CD14-positive monocyte (primary cell): ENCODE results near the gene MPLKIP. TPM values are rescaled to one million over a fixed set of nuclear protein-coding genes. Genes with fewer than 3 reads are reported as not detected.
"Not testable (repeated sequence)": the region's sequence is repeated elsewhere in the genome, so short reads cannot be mapped to it uniquely, and the experiment has no call there.

ENCODE experiments used
- DNase-seq, 3 donors: peaks; one replicate each; pipeline ENCODE4 v3.0.0-alpha.2; 2011 to 2022
- H2AFZ ChIP-seq: 2 replicates; pipeline ENCODE4 v1.6.0; 2012; ENCODE audit warnings: mild to moderate bottlenecking, low read depth, low read length, inconsistent platforms; ENCODE audit not compliant: insufficient read depth, poor library complexity, severe bottlenecking
- H3K27ac ChIP-seq, 2 donors: 1 replicate in 1 of 2; 2 replicates in 1 of 2; pipeline ENCODE4 v1.5.1; 2012 to 2013; ENCODE audit warnings: low read length in 2 of 2, control low read depth in 1 of 2, inconsistent platforms in 1 of 2, low read depth in 1 of 2, mild to moderate bottlenecking in 1 of 2
- H3K27me3 ChIP-seq, 2 donors: one replicate each; pipeline versions ENCODE4 v1.6.0 to v1.6.1; 2011 to 2013; ENCODE audit warnings: low read length in 2 of 2; ENCODE audit not compliant: control insufficient read depth in 2 of 2, insufficient read depth in 2 of 2
- H3K36me3 ChIP-seq, 2 donors: replicated peaks in 1 of 2; 1 replicate in 1 of 2; 2 replicates in 1 of 2; pipeline versions ENCODE4 v1.5.1 to v1.6.1; 2012 to 2013; ENCODE audit warnings: low read length in 2 of 2, control low read depth in 1 of 2, inconsistent platforms in 1 of 2, mild to moderate bottlenecking in 1 of 2; ENCODE audit not compliant: insufficient read depth in 2 of 2, control insufficient read depth in 1 of 2
- H3K4me1 ChIP-seq, 2 donors: 1 replicate in 1 of 2; 2 replicates in 1 of 2; pipeline versions ENCODE4 v1.5.1 to v1.6.1; 2012 to 2013; ENCODE audit warnings: low read length in 2 of 2, control low read depth in 1 of 2, inconsistent platforms in 1 of 2, mild to moderate bottlenecking in 1 of 2, moderate library complexity in 1 of 2; ENCODE audit not compliant: insufficient read depth in 2 of 2, control insufficient read depth in 1 of 2
- H3K4me2 ChIP-seq: replicated peaks from 2 replicates; pipeline ENCODE3; 2012; ENCODE audit warnings: low read length, moderate library complexity, mild to moderate bottlenecking; ENCODE audit not compliant: poor library complexity, severe bottlenecking; ENCODE audit errors: extremely low read depth
- H3K4me3 ChIP-seq, 3 experiments: fragments of 200-600 bp in 1 of 3; sonication (generic) in 1 of 3; replicated peaks in 1 of 3; 1 replicate in 2 of 3; 2 replicates in 1 of 3; pipeline ENCODE4 v1.5.1; 2011 to 2013; ENCODE audit warnings: low read length in 3 of 3, mild to moderate bottlenecking in 3 of 3, control low read depth in 2 of 3, low read depth in 2 of 3, inconsistent platforms in 1 of 3, moderate library complexity in 1 of 3
- H3K79me2 ChIP-seq: 2 replicates; pipeline ENCODE4 v1.6.0; 2012; ENCODE audit warnings: mild to moderate bottlenecking, control low read depth, inconsistent platforms, low read length, moderate library complexity; ENCODE audit not compliant: insufficient read depth
- H3K9ac ChIP-seq: 2 replicates; pipeline ENCODE4 v1.6.0; 2017; ENCODE audit warnings: low read length, mild to moderate bottlenecking; ENCODE audit not compliant: insufficient read depth, poor library complexity, severe bottlenecking
- H3K9me3 ChIP-seq, 2 donors: replicated peaks in 1 of 2; 1 replicate in 1 of 2; 2 replicates in 1 of 2; pipeline versions ENCODE4 v1.5.1 to v1.6.1; 2012 to 2013; ENCODE audit warnings: low read length in 2 of 2, control low read depth in 1 of 2; ENCODE audit not compliant: control insufficient read depth in 1 of 2, insufficient read depth in 1 of 2
- H4K20me1 ChIP-seq: 2 replicates; pipeline ENCODE4 v1.6.0; 2012; ENCODE audit warnings: mild to moderate bottlenecking, low read length, control low read depth, moderate library complexity; ENCODE audit not compliant: insufficient read depth
- H3K27ac Mint-ChIP-seq, 7 donors: one replicate each; pipeline ENCODE4 v1.8.0; 2020; ENCODE audit warnings: mild to moderate bottlenecking in 7 of 7, mixed read lengths in 7 of 7, moderate library complexity in 6 of 7, inconsistent platforms in 2 of 7
- H3K27me3 Mint-ChIP-seq, 3 donors: one replicate each; pipeline ENCODE4 v1.8.0; 2021 to 2022; ENCODE audit warnings: low read depth in 3 of 3, mild to moderate bottlenecking in 3 of 3, mixed read lengths in 3 of 3, moderate library complexity in 3 of 3, inconsistent platforms in 1 of 3
- H3K36me3 Mint-ChIP-seq, 2 donors: one replicate each; pipeline ENCODE4 v1.8.0; 2020; ENCODE audit warnings: mixed read lengths in 2 of 2, inconsistent platforms in 1 of 2, mild to moderate bottlenecking in 1 of 2
- H3K4me1 Mint-ChIP-seq: one replicate; pipeline ENCODE4 v1.8.0; 2020; ENCODE audit warnings: mild to moderate bottlenecking, mixed read lengths
- H3K4me3 Mint-ChIP-seq, 2 donors: one replicate each; pipeline ENCODE4 v1.8.0; 2020; ENCODE audit warnings: mild to moderate bottlenecking in 2 of 2, mixed read lengths in 2 of 2, moderate library complexity in 1 of 2
- H3K9me3 Mint-ChIP-seq, 7 donors: one replicate each; pipeline ENCODE4 v1.8.0; 2020 to 2022; ENCODE audit warnings: mixed read lengths in 7 of 7, mild to moderate bottlenecking in 6 of 7, moderate library complexity in 6 of 7, inconsistent platforms in 2 of 7
- CTCF ChIP-seq: fragments of 200-600 bp; IDR thresholded peaks from one replicate; pipeline ENCODE4 v1.8.0; 2022; ENCODE audit warnings: antibody characterized with exemption, mild to moderate bottlenecking
- WGBS: methylation state at CpG from one replicate; pipeline ENCODE4 v1.1.5; 2013; ENCODE audit warnings: missing lambda C conversion rate; ENCODE audit not compliant: insufficient coverage; 5-methylcytosine and 5-hydroxymethylcytosine counted together
- intact Hi-C, 2 donors: fragments of 100-400 bp; cut with micrococcal nuclease; formaldehyde crosslinking; loops; one replicate each; pipeline versions ENCODE4 v1.15.0 to v1.15.1; 2023
- polyA plus RNA-seq, 3 donors: library from polyadenylated mRNA; depleted of rRNA in 1 of 3; unstranded in 2 of 3; stranded (reverse) in 1 of 3; fragments of 300-500 nt in 2 of 3; fragments of >200 nt in 1 of 3; fragmentation: Illumina TruSeq in 2 of 3; gene quantifications; 1 replicate in 2 of 3; 2 replicates in 1 of 3; pipeline ENCODE4 v1.2.3, GENCODE V29; 2012 to 2021

Gene MPLKIP
- polyA plus RNA-seq, 3 donors, result 17.4 to 71.8 (median 64.0) TPM

- no peak overlapping the region for H3K4me3 ChIP-seq
- peaks cover 0 to 7% (median 5%) of the 10 kb centered on the region in 3 donors for H3K27me3 Mint-ChIP-seq
- no peak overlapping the region for H3K27ac ChIP-seq
- no peaks in the 10 kb centered on the region for H3K36me3 Mint-ChIP-seq
- DNase-seq, result no peak
- H4K20me1 ChIP-seq, result no peaks in the 10 kb centered on the region
- H3K27me3 ChIP-seq, result no peaks in the 10 kb centered on the region
- no peak overlapping the region for H3K4me2 ChIP-seq
- H3K9me3 Mint-ChIP-seq, result peaks cover 0 to 15% (median 7%) of the 10 kb centered on the region in 7 donors
- no peak for TF ChIP-seq CTCF
- 93% methylated on average over 9 of the region's 19 CpGs for WGBS
- H3K79me2 ChIP-seq, result no peaks in the 10 kb centered on the region
- no peaks in the 10 kb centered on the region for H3K4me1 ChIP-seq
- peaks cover 0 to 10% of the 10 kb centered on the region in 2 donors for H3K9me3 ChIP-seq
- no peak overlapping the region for H3K9ac ChIP-seq
- no peak overlapping the region for H3K27ac Mint-ChIP-seq
- no peak overlapping the region for H3K4me3 Mint-ChIP-seq
- intact Hi-C loops, result no loop called here
- H2AFZ ChIP-seq, result no peak overlapping the region
- H3K36me3 ChIP-seq, result no peaks in the 10 kb centered on the region
- H3K4me1 Mint-ChIP-seq, result no peaks in the 10 kb centered on the region
These were observed 13.2 kb upstream of the MPLKIP start for GRCh38 chr7:40147371-40148246.

GRCh38 chr7:40145596-40146130, 11.2 kb upstream of the MPLKIP start:
- H3K9me3 Mint-ChIP-seq, result peaks cover 0 to 15% (median 7%) of the 10 kb centered on the region in 7 donors

GRCh38 chr7:40141916-40142315, 7.5 kb upstream of the MPLKIP start:
- H3K36me3 ChIP-seq, H3K4me1 Mint-ChIP-seq, H3K27ac ChIP-seq, H4K20me1 ChIP-seq, H3K27ac Mint-ChIP-seq, DNase-seq, H3K4me3 Mint-ChIP-seq, H3K4me1 ChIP-seq, H3K9ac ChIP-seq, H3K4me3 ChIP-seq, H3K9me3 Mint-ChIP-seq, H3K27me3 ChIP-seq, intact Hi-C loops, H3K4me2 ChIP-seq, H3K36me3 Mint-ChIP-seq, H3K79me2 ChIP-seq, H2AFZ ChIP-seq, H3K9me3 ChIP-seq: not testable (repeated sequence)
- 100% methylated on average over 5 of the region's 5 CpGs for WGBS
- peaks cover 0 to 12% (median 8%) of the 10 kb centered on the region in 3 donors for H3K27me3 Mint-ChIP-seq

More at GRCh38 chr7:40145596-40146130, 11.2 kb upstream of the MPLKIP start:
- H3K79me2 ChIP-seq, H3K4me1 Mint-ChIP-seq, H3K4me1 ChIP-seq, H3K9ac ChIP-seq, H3K4me3 Mint-ChIP-seq, DNase-seq, intact Hi-C loops, H3K27me3 ChIP-seq, H3K36me3 Mint-ChIP-seq, H3K27ac ChIP-seq, H3K36me3 ChIP-seq, H3K27me3 Mint-ChIP-seq, H3K9me3 ChIP-seq, H3K4me3 ChIP-seq, H4K20me1 ChIP-seq, H3K4me2 ChIP-seq, H3K27ac Mint-ChIP-seq, H2AFZ ChIP-seq: not testable (repeated sequence)
- WGBS, result no CpG with 5 or more reads among the region's 3 CpGs
